Liver (tissue), 9 donors: ENCODE data around the gene DIS3L2. TPM values are rescaled to one million over a fixed set of nuclear protein-coding genes. Genes with fewer than 3 reads are reported as not detected.

Experiments
- DNase-seq: peaks from one replicate; pipeline ENCODE4 v3.0.0-alpha.2; 2017; ENCODE audit warnings: low spot score
- H3K27ac ChIP-seq, 2 donors: one replicate each; pipeline ENCODE4 v1.7.0; 2013; ENCODE audit warnings: inconsistent platforms in 2 of 2, low read length in 2 of 2, control low read depth in 1 of 2, low read depth in 1 of 2, mild to moderate bottlenecking in 1 of 2
- H3K27me3 ChIP-seq, 4 donors: one replicate each; pipeline versions ENCODE4 v1.6.1 to v1.7.0; 2013; ENCODE audit warnings: low read length in 3 of 4, inconsistent platforms in 1 of 4, mild to moderate bottlenecking in 1 of 4, moderate library complexity in 1 of 4; ENCODE audit not compliant: control insufficient read depth in 4 of 4, insufficient read depth in 4 of 4
- H3K36me3 ChIP-seq, 4 donors: one replicate each; pipeline versions ENCODE4 v1.6.1 to v1.7.0; 2013; ENCODE audit warnings: low read length in 3 of 4, mild to moderate bottlenecking in 3 of 4, low read depth in 1 of 4, moderate library complexity in 1 of 4; ENCODE audit not compliant: control insufficient read depth in 4 of 4, insufficient read depth in 3 of 4
- H3K4me1 ChIP-seq, 4 donors: one replicate each; pipeline versions ENCODE4 v1.6.1 to v1.7.0; 2013; ENCODE audit warnings: low read length in 3 of 4, mild to moderate bottlenecking in 3 of 4, moderate library complexity in 1 of 4; ENCODE audit not compliant: control insufficient read depth in 4 of 4, insufficient read depth in 4 of 4
- H3K4me3 ChIP-seq, 3 donors: one replicate each; pipeline versions ENCODE4 v1.6.1 to v1.7.0; 2013; ENCODE audit warnings: low read length in 3 of 3, control low read depth in 1 of 3, low read depth in 1 of 3, mild to moderate bottlenecking in 1 of 3
- H3K9ac ChIP-seq, 2 donors: one replicate each; pipeline ENCODE4 v1.7.0; 2013; ENCODE audit warnings: low read length in 2 of 2, mild to moderate bottlenecking in 2 of 2, moderate library complexity in 2 of 2, control low read depth in 1 of 2, low read depth in 1 of 2
- H3K9me3 ChIP-seq, 4 donors: one replicate each; pipeline versions ENCODE4 v1.6.1 to v1.7.0; 2013; ENCODE audit warnings: low read length in 3 of 4; ENCODE audit not compliant: control insufficient read depth in 4 of 4
- ATF3 ChIP-seq: IDR thresholded peaks from 2 replicates; pipeline ENCODE4 v1.6.1; 2016; ENCODE audit warnings: antibody characterized with exemption
- CTCF ChIP-seq: fragments of 150-350 bp; IDR thresholded peaks from 2 replicates; pipeline ENCODE4 v1.5.1; 2017; ENCODE audit warnings: improper control_type of control experiment, low read depth, low read length; ENCODE audit not compliant: missing input control
- EGR1 ChIP-seq, 2 donors: IDR thresholded peaks; 2 replicates each; pipeline ENCODE4 v1.6.1; 2016 to 2018; ENCODE audit warnings: antibody characterized with exemption in 2 of 2, low read depth in 2 of 2
- FOXA1 ChIP-seq: IDR thresholded peaks from 2 replicates; pipeline ENCODE4 v1.6.1; 2016; ENCODE audit warnings: antibody characterized with exemption
- FOXA2 ChIP-seq: IDR thresholded peaks from 2 replicates; pipeline ENCODE4 v1.6.1; 2016; ENCODE audit warnings: antibody characterized with exemption
- GABPA ChIP-seq, 2 donors: IDR thresholded peaks in 1 of 2; conservative IDR thresholded peaks in 1 of 2; 2 replicates each; pipeline ENCODE4 v1.6.1; 2016; ENCODE audit warnings: antibody characterized with exemption in 2 of 2, mild to moderate bottlenecking in 1 of 2, moderate library complexity in 1 of 2
- HNF4G ChIP-seq: IDR thresholded peaks from 2 replicates; pipeline ENCODE4 v1.6.1; 2016; ENCODE audit warnings: antibody characterized with exemption
- JUND ChIP-seq, 2 donors: IDR thresholded peaks; 2 replicates each; pipeline ENCODE4 v1.6.1; 2016; ENCODE audit warnings: antibody characterized with exemption in 2 of 2
- NR2F2 ChIP-seq: IDR thresholded peaks from 2 replicates; pipeline ENCODE4 v1.6.1; 2016; ENCODE audit warnings: antibody characterized with exemption
- RXRA ChIP-seq, 2 donors: IDR thresholded peaks; 2 replicates each; pipeline ENCODE4 v1.6.1; 2017 to 2018; ENCODE audit warnings: antibody characterized with exemption in 2 of 2, mild to moderate bottlenecking in 1 of 2
- SP1 ChIP-seq: IDR thresholded peaks from 2 replicates; pipeline ENCODE4 v1.6.1; 2018; ENCODE audit warnings: antibody characterized with exemption, mild to moderate bottlenecking
- ZBTB33 ChIP-seq: IDR thresholded peaks from 2 replicates; pipeline ENCODE4 v1.6.1; 2016; ENCODE audit warnings: antibody characterized with exemption
- WGBS: extraction: QIAGEN DNeasy Blood & Tissue Kit; methylation state at CpG from one replicate; pipeline ENCODE4 v1.1.7; 2013; 5-methylcytosine and 5-hydroxymethylcytosine counted together
- polyA plus RNA-seq, 2 donors: library from polyadenylated mRNA; stranded (reverse) in 1 of 2; unstranded in 1 of 2; fragments of 200-250 nt in 1 of 2; fragments of >200 nt in 1 of 2; fragmentation: Nextera tagmentation in 1 of 2; extraction: Ambion mirVana in 1 of 2; gene quantifications; one replicate each; pipeline versions ENCODE4 v1.2.1 to v1.2.3, GENCODE V29; 2013 to 2015
- total RNA-seq, 2 donors: library from RNA; depleted of rRNA; stranded (reverse); fragments of >200 nt; gene quantifications; one replicate each; pipeline ENCODE4 v1.2.3, GENCODE V29; 2014
- TF ChIP-seq, protein P1 (sequence below): IDR thresholded peaks from 2 replicates; pipeline ENCODE4 v1.6.1; 2016; ENCODE audit warnings: antibody characterized with exemption
- donor health status: healthy.
- donor health status: healthy.
- donor health status: healthy.
- donor health status: healthy.
- donor health status: healthy.

The DIS3L2 gene
- total and polyA plus RNA-seq, 4 donors: 5.7 to 21.5 (median 8.8) TPM

GRCh38 chr2:232120911-232121310, 159.4 kb downstream of the DIS3L2 start:
- Histone ChIP-seq H3K9ac (no peak overlapping the region), H3K27ac (no peak overlapping the region), H3K9me3 (no peaks in the 10 kb centered on the region), H3K27me3 (no peaks in the 10 kb centered on the region), H3K4me1 (no peaks in the 10 kb centered on the region), H3K36me3 (no peaks in the 10 kb centered on the region), H3K4me3 (no peak overlapping the region)
- no peak for TF ChIP-seq CTCF
- no peak for TF ChIP-seq EGR1 (IDR thresholded peaks at IDR 0.05; ENCODE audit: low read depth in 2 of 2)
- no peak for TF ChIP-seq RXRA (IDR thresholded peaks at IDR 0.05)
- TF ChIP-seq NR2F2: no peak
- TF ChIP-seq ATF3: no peak
- no peak for TF ChIP-seq GABPA (IDR thresholded peaks at IDR 0.05 in 1 of 2, conservative IDR thresholded peaks at IDR 0.05 in 1 of 2)
- TF ChIP-seq ZBTB33: no peak
- no peak for TF ChIP-seq FOXA2
- TF ChIP-seq JUND (IDR thresholded peaks at IDR 0.05): no peak
- no peak for TF ChIP-seq HNF4G
- TF ChIP-seq, protein P1, sequence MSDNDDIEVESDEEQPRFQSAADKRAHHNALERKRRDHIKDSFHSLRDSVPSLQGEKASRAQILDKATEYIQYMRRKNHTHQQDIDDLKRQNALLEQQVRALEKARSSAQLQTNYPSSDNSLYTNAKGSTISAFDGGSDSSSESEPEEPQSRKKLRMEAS: no peak
- TF ChIP-seq FOXA1: no peak
- DNase-seq: no peak

DNA sequence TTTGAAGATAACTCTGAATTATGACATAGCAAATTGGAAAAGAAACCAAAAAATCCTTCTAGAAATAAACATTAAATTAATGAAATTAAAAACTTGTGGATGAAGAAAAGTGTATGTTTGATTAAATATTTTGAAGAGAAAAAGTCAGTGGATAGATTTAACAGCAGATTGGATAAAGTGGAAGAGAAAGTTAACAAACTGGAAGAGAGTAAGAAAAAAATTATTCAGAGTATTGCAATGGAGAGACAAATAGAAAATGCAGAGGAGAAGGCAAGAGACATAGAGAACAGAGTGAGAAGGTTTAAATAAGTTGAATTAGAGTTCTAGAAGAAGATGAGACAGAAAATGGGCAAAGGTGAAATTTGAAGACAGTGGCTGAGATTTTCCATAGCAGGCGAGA, 162.8 kb downstream of the DIS3L2 start:
- H3K27ac ChIP-seq: no peak overlapping the region
- WGBS: 97% methylated on average over 1 of the region's 1 CpG
- no peak overlapping the region for H3K4me3 ChIP-seq
- TF ChIP-seq SP1: no peak
- TF ChIP-seq HNF4G: no peak
- TF ChIP-seq ZBTB33: no peak
- no peak for TF ChIP-seq FOXA2
- no peak for TF ChIP-seq ATF3
- TF ChIP-seq EGR1 (IDR thresholded peaks at IDR 0.05; ENCODE audit: low read depth in 2 of 2): no peak
- H3K36me3 ChIP-seq: no peaks in the 10 kb centered on the region
- no peak for DNase-seq
- peaks cover 3 to 7% (median 5%) of the 10 kb centered on the region in 4 donors for H3K4me1 ChIP-seq
- H3K9me3 ChIP-seq: no peaks in the 10 kb centered on the region
- H3K9ac ChIP-seq: no peak overlapping the region
- H3K27me3 ChIP-seq: no peaks in the 10 kb centered on the region
